ENCODE data around the gene SMAD2.

SMAD2 gene

GRCh38 chr18:47881752-47882455 lies 48.6 kb downstream of the SMAD2 start:
- Histone ChIP-seq H3K9ac (no peak overlapping the region), H3K27me3 (ENCODE audit: control insufficient read depth, insufficient read depth, low read length) (no peaks in the 10 kb centered on the region), H3K4me3 (ENCODE audit: low read depth, low read length) (no peak overlapping the region), H3K4me1 (no peaks in the 10 kb centered on the region), H2AFZ (no peak overlapping the region), H3K79me2 (peaks cover 2% of the 10 kb centered on the region), H3K9me3 (ENCODE audit: control insufficient read depth, low read length) (no peaks in the 10 kb centered on the region), H3K36me3 (ENCODE audit: control insufficient read depth, insufficient read depth, low read length) (no peaks in the 10 kb centered on the region), H3K4me2 (ENCODE audit: low read length) (no peak overlapping the region), H3K27ac (no peak overlapping the region)
- TF ChIP-seq, protein P1, sequence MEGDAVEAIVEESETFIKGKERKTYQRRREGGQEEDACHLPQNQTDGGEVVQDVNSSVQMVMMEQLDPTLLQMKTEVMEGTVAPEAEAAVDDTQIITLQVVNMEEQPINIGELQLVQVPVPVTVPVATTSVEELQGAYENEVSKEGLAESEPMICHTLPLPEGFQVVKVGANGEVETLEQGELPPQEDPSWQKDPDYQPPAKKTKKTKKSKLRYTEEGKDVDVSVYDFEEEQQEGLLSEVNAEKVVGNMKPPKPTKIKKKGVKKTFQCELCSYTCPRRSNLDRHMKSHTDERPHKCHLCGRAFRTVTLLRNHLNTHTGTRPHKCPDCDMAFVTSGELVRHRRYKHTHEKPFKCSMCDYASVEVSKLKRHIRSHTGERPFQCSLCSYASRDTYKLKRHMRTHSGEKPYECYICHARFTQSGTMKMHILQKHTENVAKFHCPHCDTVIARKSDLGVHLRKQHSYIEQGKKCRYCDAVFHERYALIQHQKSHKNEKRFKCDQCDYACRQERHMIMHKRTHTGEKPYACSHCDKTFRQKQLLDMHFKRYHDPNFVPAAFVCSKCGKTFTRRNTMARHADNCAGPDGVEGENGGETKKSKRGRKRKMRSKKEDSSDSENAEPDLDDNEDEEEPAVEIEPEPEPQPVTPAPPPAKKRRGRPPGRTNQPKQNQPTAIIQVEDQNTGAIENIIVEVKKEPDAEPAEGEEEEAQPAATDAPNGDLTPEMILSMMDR (IDR thresholded peaks at IDR 0.05) = no peak

- Histone ChIP-seq H3K27ac (no peak overlapping the region), H3K9ac (no peak overlapping the region), H3K27me3 (ENCODE audit: control insufficient read depth, insufficient read depth, low read length) (no peaks in the 10 kb centered on the region), H3K79me2 (peaks cover 2% of the 10 kb centered on the region), H2AFZ (no peak overlapping the region), H3K36me3 (ENCODE audit: control insufficient read depth, insufficient read depth, low read length) (no peaks in the 10 kb centered on the region), H3K4me1 (no peaks in the 10 kb centered on the region), H3K4me2 (ENCODE audit: low read length) (no peak overlapping the region), H3K9me3 (ENCODE audit: control insufficient read depth, low read length) (no peaks in the 10 kb centered on the region), H3K4me3 (ENCODE audit: low read depth, low read length) (no peak overlapping the region)
- TF ChIP-seq, protein P1 (IDR thresholded peaks at IDR 0.05) = no peak
Observed at GRCh38 chr18:47881042-47881441, 49.4 kb downstream of the SMAD2 start.

DNA sequence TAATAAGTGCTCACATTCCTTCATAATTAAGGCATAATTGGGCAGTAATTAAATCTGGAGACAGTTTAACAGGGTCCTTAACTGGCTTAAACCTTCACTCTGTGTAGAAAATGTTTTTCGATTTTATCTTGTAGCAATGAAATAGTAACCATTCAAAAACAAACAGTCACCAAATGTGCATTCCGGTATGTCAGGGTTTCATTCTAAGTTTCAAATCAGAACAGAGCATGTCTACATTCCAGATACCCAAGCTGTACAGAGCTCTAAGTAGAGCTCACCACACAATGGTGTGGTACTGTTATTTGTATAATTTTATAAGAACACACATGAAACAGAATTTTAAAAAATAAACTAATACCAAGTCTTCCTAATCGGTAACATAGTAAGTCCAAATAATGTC lies 52.6 kb downstream of the SMAD2 start:
- TF ChIP-seq, protein P1 (IDR thresholded peaks at IDR 0.05) = no peak
- no peaks in the 10 kb centered on the region for H3K4me1 ChIP-seq
- no peak overlapping the region for H3K9ac ChIP-seq
- H3K9me3 ChIP-seq (ENCODE audit: control insufficient read depth, low read length) = no peaks in the 10 kb centered on the region
- H3K27ac ChIP-seq = no peak overlapping the region
- H3K36me3 ChIP-seq (ENCODE audit: control insufficient read depth, insufficient read depth, low read length) = no peaks in the 10 kb centered on the region
- no peaks in the 10 kb centered on the region for H3K27me3 ChIP-seq (ENCODE audit: control insufficient read depth, insufficient read depth, low read length)
- no peak overlapping the region for H3K4me2 ChIP-seq (ENCODE audit: low read length)
- H3K79me2 ChIP-seq = no peaks in the 10 kb centered on the region
- H3K4me3 ChIP-seq (ENCODE audit: low read depth, low read length) = no peak overlapping the region
- H2AFZ ChIP-seq = no peak overlapping the region

DNA sequence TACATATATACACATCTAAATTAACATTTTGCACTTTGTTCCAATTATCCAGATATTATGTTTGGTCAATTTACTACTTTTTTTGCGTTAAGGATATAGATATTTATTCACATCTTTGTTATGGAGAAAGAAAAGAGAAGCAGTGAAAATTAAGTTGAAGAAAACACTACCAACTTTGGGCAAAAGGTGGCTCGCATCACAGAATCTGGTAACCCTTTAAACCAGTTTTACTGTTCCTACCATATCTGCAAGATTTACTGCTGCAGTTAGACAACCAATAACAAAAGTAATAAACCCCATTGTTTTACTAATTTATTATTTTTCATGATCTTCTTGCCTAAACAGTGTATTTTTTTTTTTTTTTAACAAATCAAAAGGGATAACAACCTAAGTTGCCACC lies 53.6 kb downstream of the SMAD2 start:
- Histone ChIP-seq H3K27ac (no peak overlapping the region), H3K4me2 (ENCODE audit: low read length) (no peak overlapping the region), H3K79me2 (no peaks in the 10 kb centered on the region), H3K9me3 (ENCODE audit: control insufficient read depth, low read length) (no peaks in the 10 kb centered on the region), H3K4me1 (no peaks in the 10 kb centered on the region), H3K27me3 (ENCODE audit: control insufficient read depth, insufficient read depth, low read length) (no peaks in the 10 kb centered on the region), H3K36me3 (ENCODE audit: control insufficient read depth, insufficient read depth, low read length) (no peaks in the 10 kb centered on the region), H3K9ac (no peak overlapping the region), H3K4me3 (ENCODE audit: low read depth, low read length) (no peak overlapping the region), H2AFZ (no peak overlapping the region)
- TF ChIP-seq, protein P1 (IDR thresholded peaks at IDR 0.05) = no peak

DNA sequence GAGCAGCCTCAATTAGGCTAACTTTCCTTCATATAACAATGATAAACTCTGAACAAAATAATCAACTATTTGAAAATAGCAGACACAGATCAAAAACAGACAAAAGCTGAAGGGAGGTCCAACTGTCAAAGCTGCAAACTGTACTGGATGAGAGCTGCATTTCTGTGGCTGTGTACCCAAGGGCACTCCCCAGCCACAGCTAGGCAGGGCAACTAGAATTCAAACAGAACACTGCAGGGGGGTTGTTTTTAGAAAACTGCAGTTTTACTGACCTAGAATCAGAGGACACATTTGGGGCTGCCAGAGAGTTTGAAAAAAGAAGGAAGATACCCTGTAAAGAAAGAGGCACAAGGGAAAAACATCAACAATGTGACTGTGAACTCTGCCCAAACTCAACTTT lies 56.8 kb downstream of the SMAD2 start:
- Histone ChIP-seq H3K79me2 (no peaks in the 10 kb centered on the region), H3K4me3 (ENCODE audit: low read depth, low read length) (no peak overlapping the region), H3K4me1 (no peaks in the 10 kb centered on the region), H2AFZ (no peak overlapping the region), H3K9me3 (ENCODE audit: control insufficient read depth, low read length) (no peaks in the 10 kb centered on the region), H3K27ac (no peak overlapping the region), H3K9ac (no peak overlapping the region), H3K4me2 (ENCODE audit: low read length) (no peak overlapping the region), H3K36me3 (ENCODE audit: control insufficient read depth, insufficient read depth, low read length) (no peaks in the 10 kb centered on the region), H3K27me3 (ENCODE audit: control insufficient read depth, insufficient read depth, low read length) (no peaks in the 10 kb centered on the region)
- TF ChIP-seq, protein P1 (IDR thresholded peaks at IDR 0.05) = no peak
